ENCODE results near the gene ERAL1. TPM values are rescaled to one million over a fixed set of nuclear protein-coding genes. Genes with fewer than 3 reads are reported as not detected.
"Not testable (repeated sequence)": the region's sequence is repeated elsewhere in the genome, so short reads cannot be mapped to it uniquely, and the experiment has no call there.

ERAL1 gene
- total RNA-seq, 1 donor: 30.4 TPM

- DNase-seq (ENCODE audit: insufficient read length, low spot score, missing footprints): peak; percentile 100
- Histone ChIP-seq H3K27ac (ENCODE audit: low read depth, low read length) (peak within 1 kb of the TSS; percentile 55), H3K79me2 (ENCODE audit: insufficient read depth, low read length) (peaks cover 50% of the 10 kb centered on the region)
These were observed 12.4 kb upstream of the ERAL1 start, which contains the start of gene FAM222B for GRCh38 chr17:28842282-28843012. TSS of gene FAM222B (minus strand) at chr17:28842790. CDS start at chr17:28766667, 76,123 bp downstream.

GRCh38 chr17:28843816-28844148 lies 11.0 kb upstream of the ERAL1 start:
- H3K36me3 ChIP-seq (ENCODE audit: insufficient read depth, low read length): no peaks in the 10 kb centered on the region
- no peak overlapping the region for H3K4me3 ChIP-seq (ENCODE audit: insufficient read depth, low read length)
- H3K4me1 ChIP-seq (ENCODE audit: insufficient read depth, low read length): peaks cover 12% of the 10 kb centered on the region
- peak; percentile 84 for DNase-seq (ENCODE audit: insufficient read length, low spot score, missing footprints)
- H3K4me2 ChIP-seq (ENCODE audit: insufficient read depth, low read length): no peak overlapping the region
- H4K20me1 ChIP-seq (ENCODE audit: insufficient read depth, low read length): peaks cover 8% of the 10 kb centered on the region
- no peak overlapping the region for H2AFZ ChIP-seq (ENCODE audit: low read length)
- TF ChIP-seq, protein P1, sequence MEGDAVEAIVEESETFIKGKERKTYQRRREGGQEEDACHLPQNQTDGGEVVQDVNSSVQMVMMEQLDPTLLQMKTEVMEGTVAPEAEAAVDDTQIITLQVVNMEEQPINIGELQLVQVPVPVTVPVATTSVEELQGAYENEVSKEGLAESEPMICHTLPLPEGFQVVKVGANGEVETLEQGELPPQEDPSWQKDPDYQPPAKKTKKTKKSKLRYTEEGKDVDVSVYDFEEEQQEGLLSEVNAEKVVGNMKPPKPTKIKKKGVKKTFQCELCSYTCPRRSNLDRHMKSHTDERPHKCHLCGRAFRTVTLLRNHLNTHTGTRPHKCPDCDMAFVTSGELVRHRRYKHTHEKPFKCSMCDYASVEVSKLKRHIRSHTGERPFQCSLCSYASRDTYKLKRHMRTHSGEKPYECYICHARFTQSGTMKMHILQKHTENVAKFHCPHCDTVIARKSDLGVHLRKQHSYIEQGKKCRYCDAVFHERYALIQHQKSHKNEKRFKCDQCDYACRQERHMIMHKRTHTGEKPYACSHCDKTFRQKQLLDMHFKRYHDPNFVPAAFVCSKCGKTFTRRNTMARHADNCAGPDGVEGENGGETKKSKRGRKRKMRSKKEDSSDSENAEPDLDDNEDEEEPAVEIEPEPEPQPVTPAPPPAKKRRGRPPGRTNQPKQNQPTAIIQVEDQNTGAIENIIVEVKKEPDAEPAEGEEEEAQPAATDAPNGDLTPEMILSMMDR (IDR thresholded peaks at IDR 0.05; ENCODE audit: extremely low read depth, low read depth, low read length): no peak
- no peaks in the 10 kb centered on the region for H3K9me3 ChIP-seq (ENCODE audit: low read depth, low read length)
- no peak overlapping the region for H3K27ac ChIP-seq (ENCODE audit: low read depth, low read length)
- H3K27me3 ChIP-seq (ENCODE audit: insufficient read depth, low read length): no peaks in the 10 kb centered on the region
- H3K79me2 ChIP-seq (ENCODE audit: insufficient read depth, low read length): peaks cover 37% of the 10 kb centered on the region

More at GRCh38 chr17:28842282-28843012, 12.4 kb upstream of the ERAL1 start, which contains the start of gene FAM222B:
- Histone ChIP-seq H3K9me3 (ENCODE audit: low read depth, low read length) (no peaks in the 10 kb centered on the region), H3K36me3 (ENCODE audit: insufficient read depth, low read length) (no peaks in the 10 kb centered on the region), H2AFZ (ENCODE audit: low read length) (peak within 1 kb of the TSS; percentile 96), H3K27me3 (ENCODE audit: insufficient read depth, low read length) (no peaks in the 10 kb centered on the region), H4K20me1 (ENCODE audit: insufficient read depth, low read length) (peaks cover 8% of the 10 kb centered on the region), H3K4me2 (ENCODE audit: insufficient read depth, low read length) (peak within 1 kb of the TSS; percentile 96), H3K4me3 (ENCODE audit: insufficient read depth, low read length) (peak within 1 kb of the TSS; percentile 97), H3K4me1 (ENCODE audit: insufficient read depth, low read length) (peaks cover 12% of the 10 kb centered on the region)
- TF ChIP-seq, protein P1 (IDR thresholded peaks at IDR 0.05; ENCODE audit: extremely low read depth, low read depth, low read length): no peak

DNA sequence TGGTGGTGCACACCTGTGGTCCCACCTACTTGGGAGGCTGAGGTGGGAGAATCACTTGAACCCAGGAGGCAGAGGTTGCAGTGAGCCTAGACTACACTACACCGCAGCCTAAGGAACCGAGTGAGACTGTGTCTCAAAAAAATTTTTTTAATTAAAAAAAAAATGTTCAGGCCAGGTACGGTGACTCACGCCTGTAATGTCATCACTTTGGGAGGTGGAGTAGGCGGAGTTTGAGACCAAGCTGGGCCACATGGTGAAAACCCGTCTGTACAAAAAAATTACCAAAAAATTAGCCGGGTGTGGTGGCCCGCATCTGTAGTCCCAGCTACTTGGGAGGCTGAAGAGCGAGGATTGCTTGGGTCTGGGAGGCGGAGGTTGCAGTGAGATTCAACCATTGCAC lies 8.6 kb upstream of the ERAL1 start:
- H3K79me2 ChIP-seq (ENCODE audit: insufficient read depth, low read length): peaks cover 18% of the 10 kb centered on the region
- H3K4me2 ChIP-seq (ENCODE audit: insufficient read depth, low read length): no peak overlapping the region
- no peaks in the 10 kb centered on the region for H4K20me1 ChIP-seq (ENCODE audit: insufficient read depth, low read length)
- no peak overlapping the region for H3K27ac ChIP-seq (ENCODE audit: low read depth, low read length)
- H3K36me3 ChIP-seq (ENCODE audit: insufficient read depth, low read length): no peaks in the 10 kb centered on the region
- no peak overlapping the region for H2AFZ ChIP-seq (ENCODE audit: low read length)
- H3K27me3 ChIP-seq (ENCODE audit: insufficient read depth, low read length): no peaks in the 10 kb centered on the region
- no peak for DNase-seq (ENCODE audit: insufficient read length, low spot score, missing footprints)
- peaks cover 11% of the 10 kb centered on the region for H3K4me1 ChIP-seq (ENCODE audit: insufficient read depth, low read length)
- TF ChIP-seq, protein P1 (IDR thresholded peaks at IDR 0.05; ENCODE audit: extremely low read depth, low read depth, low read length): no peak
- no peak overlapping the region for H3K4me3 ChIP-seq (ENCODE audit: insufficient read depth, low read length)
- no peaks in the 10 kb centered on the region for H3K9me3 ChIP-seq (ENCODE audit: low read depth, low read length)

DNA sequence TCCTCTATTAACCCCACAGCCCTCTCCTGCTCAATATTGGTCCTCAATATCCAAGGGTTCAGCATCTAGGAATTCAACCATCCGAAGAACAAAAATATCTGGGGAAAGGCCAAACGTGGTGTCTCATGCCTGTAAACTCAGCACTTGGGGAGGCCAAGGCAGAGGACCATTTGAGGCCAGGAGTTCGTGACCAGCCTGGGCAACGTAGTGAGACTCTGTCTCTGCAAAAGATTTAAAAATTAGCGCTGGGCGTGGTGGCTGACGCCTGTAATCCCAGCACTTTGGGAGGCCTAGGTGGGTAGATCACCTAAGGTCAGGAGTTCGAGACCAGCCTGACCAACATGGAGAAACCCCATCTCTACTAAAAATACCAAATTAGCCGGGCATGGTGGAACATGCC lies 8.1 kb upstream of the ERAL1 start:
- H3K27me3 ChIP-seq (ENCODE audit: insufficient read depth, low read length); H2AFZ ChIP-seq (ENCODE audit: low read length); H3K4me3 ChIP-seq (ENCODE audit: insufficient read depth, low read length); H3K36me3 ChIP-seq (ENCODE audit: insufficient read depth, low read length); H3K4me1 ChIP-seq (ENCODE audit: insufficient read depth, low read length); H3K27ac ChIP-seq (ENCODE audit: low read depth, low read length); H4K20me1 ChIP-seq (ENCODE audit: insufficient read depth, low read length); DNase-seq (ENCODE audit: insufficient read length, low spot score, missing footprints); H3K9me3 ChIP-seq (ENCODE audit: low read depth, low read length); H3K4me2 ChIP-seq (ENCODE audit: insufficient read depth, low read length): not testable (repeated sequence)
- H3K79me2 ChIP-seq (ENCODE audit: insufficient read depth, low read length): peaks cover 13% of the 10 kb centered on the region

Data from osteoblast (primary cell).